ENCODE measurements around the gene DNTTIP2. TPM values are rescaled to one million over a fixed set of nuclear protein-coding genes. Genes with fewer than 3 reads are reported as not detected.
A peak's percentile ranks its signal among the peaks of the same experiment; 100 is the strongest.

Gene DNTTIP2
- total RNA-seq, 1 experiment from 2014 or later: 61.5 TPM

GRCh38 chr1:93829061-93829460 is 49.9 kb downstream of the DNTTIP2 start (continued):
- TF ChIP-seq FOXP1 (CRISPR knock-in tag; IDR thresholded peaks at IDR 0.05; ENCODE audit: borderline replicate concordance): no peak
- no peak for TF ChIP-seq ZNF121 (CRISPR knock-in tag; IDR thresholded peaks at IDR 0.05)

GRCh38 chr1:93828367-93828755 is 50.6 kb downstream of the DNTTIP2 start:
- DNase-seq (ENCODE audit: low spot score) (no peak), ATAC-seq (no peak)
- H3K36me3 Mint-ChIP-seq: peaks cover 42% of the 10 kb centered on the region
- ChIA-PET CTCF (interaction anchor here (1.2 to 3.1 kb wide), 6 partner anchors 8 to 199 kb away, joined by 3 to 12 read pairs (median 5); no protein-coding TSS in a partner anchor), POLR2A (no interaction called here)
- TF ChIP-seq, protein P1, sequence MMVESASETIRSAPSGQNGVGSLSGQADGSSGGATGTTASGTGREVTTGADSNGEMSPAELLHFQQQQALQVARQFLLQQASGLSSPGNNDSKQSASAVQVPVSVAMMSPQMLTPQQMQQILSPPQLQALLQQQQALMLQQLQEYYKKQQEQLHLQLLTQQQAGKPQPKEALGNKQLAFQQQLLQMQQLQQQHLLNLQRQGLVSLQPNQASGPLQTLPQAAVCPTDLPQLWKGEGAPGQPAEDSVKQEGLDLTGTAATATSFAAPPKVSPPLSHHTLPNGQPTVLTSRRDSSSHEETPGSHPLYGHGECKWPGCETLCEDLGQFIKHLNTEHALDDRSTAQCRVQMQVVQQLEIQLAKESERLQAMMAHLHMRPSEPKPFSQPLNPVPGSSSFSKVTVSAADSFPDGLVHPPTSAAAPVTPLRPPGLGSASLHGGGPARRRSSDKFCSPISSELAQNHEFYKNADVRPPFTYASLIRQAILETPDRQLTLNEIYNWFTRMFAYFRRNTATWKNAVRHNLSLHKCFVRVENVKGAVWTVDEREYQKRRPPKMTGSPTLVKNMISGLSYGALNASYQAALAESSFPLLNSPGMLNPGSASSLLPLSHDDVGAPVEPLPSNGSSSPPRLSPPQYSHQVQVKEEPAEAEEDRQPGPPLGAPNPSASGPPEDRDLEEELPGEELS (CRISPR knock-in tag; IDR thresholded peaks at IDR 0.05): no peak
- TF ChIP-seq E2F1 (CRISPR knock-in tag; IDR thresholded peaks at IDR 0.05) (no peak), ZNF232 (CRISPR knock-in tag; IDR thresholded peaks at IDR 0.05) (no peak), ZNF263 (CRISPR knock-in tag; IDR thresholded peaks at IDR 0.05; ENCODE audit: low read depth) (no peak), ZBTB21 (CRISPR knock-in tag; IDR thresholded peaks at IDR 0.05; ENCODE audit: borderline replicate concordance) (no peak), ZBTB43 (CRISPR knock-in tag; IDR thresholded peaks at IDR 0.05) (no peak), MXD4 (CRISPR knock-in tag; IDR thresholded peaks at IDR 0.05; ENCODE audit: borderline replicate concordance) (no peak), ZNF219 (CRISPR knock-in tag; IDR thresholded peaks at IDR 0.05; ENCODE audit: borderline replicate concordance) (no peak), USF1 (CRISPR knock-in tag; IDR thresholded peaks at IDR 0.05) (no peak), NR3C1 (CRISPR knock-in tag; conservative IDR thresholded peaks at IDR 0.05; ENCODE audit: low read depth) (no peak), CBFB (CRISPR knock-in tag; IDR thresholded peaks at IDR 0.05; ENCODE audit: low read depth) (no peak), SMAD4 (CRISPR knock-in tag; IDR thresholded peaks at IDR 0.05) (no peak), SMAD3 (CRISPR knock-in tag; IDR thresholded peaks at IDR 0.05; ENCODE audit: borderline replicate concordance) (no peak), HMGA2 (CRISPR knock-in tag; IDR thresholded peaks at IDR 0.05) (no peak), ATF6 (CRISPR knock-in tag; IDR thresholded peaks at IDR 0.05) (no peak), ZNF121 (CRISPR knock-in tag; IDR thresholded peaks at IDR 0.05) (no peak), ZNF512 (CRISPR knock-in tag; IDR thresholded peaks at IDR 0.05; ENCODE audit: borderline replicate concordance) (no peak), MYBL2 (CRISPR knock-in tag; IDR thresholded peaks at IDR 0.05) (no peak)
- TF ChIP-seq, protein P2, sequence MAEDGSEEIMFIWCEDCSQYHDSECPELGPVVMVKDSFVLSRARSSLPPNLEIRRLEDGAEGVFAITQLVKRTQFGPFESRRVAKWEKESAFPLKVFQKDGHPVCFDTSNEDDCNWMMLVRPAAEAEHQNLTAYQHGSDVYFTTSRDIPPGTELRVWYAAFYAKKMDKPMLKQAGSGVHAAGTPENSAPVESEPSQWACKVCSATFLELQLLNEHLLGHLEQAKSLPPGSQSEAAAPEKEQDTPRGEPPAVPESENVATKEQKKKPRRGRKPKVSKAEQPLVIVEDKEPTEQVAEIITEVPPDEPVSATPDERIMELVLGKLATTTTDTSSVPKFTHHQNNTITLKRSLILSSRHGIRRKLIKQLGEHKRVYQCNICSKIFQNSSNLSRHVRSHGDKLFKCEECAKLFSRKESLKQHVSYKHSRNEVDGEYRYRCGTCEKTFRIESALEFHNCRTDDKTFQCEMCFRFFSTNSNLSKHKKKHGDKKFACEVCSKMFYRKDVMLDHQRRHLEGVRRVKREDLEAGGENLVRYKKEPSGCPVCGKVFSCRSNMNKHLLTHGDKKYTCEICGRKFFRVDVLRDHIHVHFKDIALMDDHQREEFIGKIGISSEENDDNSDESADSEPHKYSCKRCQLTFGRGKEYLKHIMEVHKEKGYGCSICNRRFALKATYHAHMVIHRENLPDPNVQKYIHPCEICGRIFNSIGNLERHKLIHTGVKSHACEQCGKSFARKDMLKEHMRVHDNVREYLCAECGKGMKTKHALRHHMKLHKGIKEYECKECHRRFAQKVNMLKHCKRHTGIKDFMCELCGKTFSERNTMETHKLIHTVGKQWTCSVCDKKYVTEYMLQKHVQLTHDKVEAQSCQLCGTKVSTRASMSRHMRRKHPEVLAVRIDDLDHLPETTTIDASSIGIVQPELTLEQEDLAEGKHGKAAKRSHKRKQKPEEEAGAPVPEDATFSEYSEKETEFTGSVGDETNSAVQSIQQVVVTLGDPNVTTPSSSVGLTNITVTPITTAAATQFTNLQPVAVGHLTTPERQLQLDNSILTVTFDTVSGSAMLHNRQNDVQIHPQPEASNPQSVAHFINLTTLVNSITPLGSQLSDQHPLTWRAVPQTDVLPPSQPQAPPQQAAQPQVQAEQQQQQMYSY (CRISPR knock-in tag; IDR thresholded peaks at IDR 0.05): no peak
- TF ChIP-seq, protein P3, sequence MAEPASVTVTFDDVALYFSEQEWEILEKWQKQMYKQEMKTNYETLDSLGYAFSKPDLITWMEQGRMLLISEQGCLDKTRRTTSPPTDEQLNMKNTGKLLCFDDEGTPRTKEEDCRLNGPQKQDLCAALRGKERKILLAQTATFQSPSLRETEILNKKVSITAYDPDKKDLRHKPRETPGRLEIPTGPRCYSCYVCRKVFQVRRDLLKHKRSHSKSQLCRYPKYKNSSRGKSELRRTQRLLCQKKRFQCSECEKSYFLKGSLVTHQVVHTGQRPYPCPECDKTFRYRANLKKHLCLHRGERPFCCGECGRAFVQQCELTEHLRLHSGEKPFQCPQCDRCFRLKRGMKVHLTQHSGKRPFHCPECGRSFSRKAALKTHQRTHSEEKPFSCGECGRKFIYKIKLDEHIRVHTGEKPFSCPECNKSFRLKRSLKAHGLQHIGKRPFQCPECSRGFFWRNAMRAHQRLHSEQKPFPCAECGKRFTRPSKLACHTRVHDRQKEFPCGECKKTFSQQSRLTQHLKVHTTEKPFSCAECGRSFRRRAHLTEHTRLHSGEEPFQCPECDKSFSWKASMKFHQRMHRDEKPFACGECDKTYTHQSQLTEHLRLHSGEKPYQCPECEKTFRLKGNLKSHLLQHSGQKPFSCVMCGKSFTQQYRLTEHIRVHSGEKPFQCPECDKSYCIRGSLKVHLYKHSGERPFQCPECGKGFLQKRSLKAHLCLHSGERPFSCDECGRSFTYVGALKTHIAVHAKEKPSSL (CRISPR knock-in tag; conservative IDR thresholded peaks at IDR 0.05): no peak
- peaks cover 39% of the 10 kb centered on the region for H3K9me3 Mint-ChIP-seq
- H3K27me3 Mint-ChIP-seq (ENCODE audit: low read depth): peaks cover 18% of the 10 kb centered on the region
- no peak overlapping the region for H3K4me3 Mint-ChIP-seq
- peak overlapping the region; percentile 28; the same call in 1 of the 2 replicates for H3K27ac Mint-ChIP-seq
- H3K4me1 Mint-ChIP-seq: peaks cover 54% of the 10 kb centered on the region
